Parathyroid adenoma (tissue), 2 donors: Measurements from ENCODE around the gene PPP4R2.
A peak's percentile ranks its signal among the peaks of the same experiment; 100 is the strongest.
"Not testable (repeated sequence)": the region's sequence is repeated elsewhere in the genome, so short reads cannot be mapped to it uniquely, and the experiment has no call there.

Source experiments
- H2AFZ ChIP-seq: fragments of 300-600 bp; sonication (generic); one replicate; pipeline ENCODE4 v1.7.0; 2017; ENCODE audit warnings: antibody characterized with exemption, mild to moderate bottlenecking
- H3K27ac ChIP-seq: fragments of 300-600 bp; sonication (generic); one replicate; pipeline ENCODE4 v1.7.0; 2017
- H3K27me3 ChIP-seq: fragments of 300-600 bp; sonication (generic); one replicate; pipeline ENCODE4 v1.7.0; 2017; ENCODE audit warnings: low read length; ENCODE audit not compliant: control insufficient read depth, insufficient read depth
- H3K36me3 ChIP-seq: fragments of 300-600 bp; sonication (generic); one replicate; pipeline ENCODE4 v1.7.0; 2017; ENCODE audit warnings: low read length; ENCODE audit not compliant: control insufficient read depth, insufficient read depth
- H3K4me1 ChIP-seq: fragments of 300-600 bp; sonication (generic); one replicate; pipeline ENCODE4 v1.7.0; 2017; ENCODE audit warnings: control low read depth
- H3K4me2 ChIP-seq: fragments of 300-600 bp; sonication (generic); one replicate; pipeline ENCODE4 v1.7.0; 2017; ENCODE audit warnings: low read length
- H3K4me3 ChIP-seq: fragments of 300-600 bp; sonication (generic); one replicate; pipeline ENCODE4 v1.7.0; 2017; ENCODE audit warnings: low read depth, low read length
- H3K79me2 ChIP-seq: fragments of 300-600 bp; sonication (generic); one replicate; pipeline ENCODE4 v1.7.0; 2017; ENCODE audit warnings: control low read depth
- H3K9ac ChIP-seq: fragments of 300-600 bp; sonication (generic); one replicate; pipeline ENCODE4 v1.7.0; 2017; ENCODE audit warnings: mild to moderate bottlenecking
- H3K9me3 ChIP-seq: fragments of 300-600 bp; sonication (generic); one replicate; pipeline ENCODE4 v1.7.0; 2017; ENCODE audit warnings: low read length; ENCODE audit not compliant: control insufficient read depth
- TF ChIP-seq, protein P1 (sequence below): fragments of 300-600 bp; sonication (generic); IDR thresholded peaks from one replicate; pipeline ENCODE4 v1.7.0; 2017; ENCODE audit warnings: antibody characterized with exemption, mild to moderate bottlenecking
- donor health status: primary hyperparathyroidism.

PPP4R2 gene

DNA sequence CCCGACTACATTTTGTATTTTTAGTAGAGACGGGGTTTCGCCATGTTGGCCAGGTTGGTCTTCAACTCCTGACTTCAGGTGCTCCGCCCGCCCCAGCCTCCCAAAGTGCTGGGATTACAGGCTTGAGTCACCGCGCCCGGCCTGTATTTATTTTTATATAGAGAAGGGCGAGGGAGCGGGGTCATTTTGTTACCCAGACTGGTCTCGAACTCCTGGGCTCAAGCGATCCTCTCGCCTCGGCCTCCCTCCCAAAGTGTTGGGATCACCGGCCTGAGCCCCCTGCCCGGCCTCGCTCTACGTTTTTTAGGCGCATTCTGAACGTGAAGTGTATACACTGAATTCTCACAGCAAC is 514 bp upstream of the PPP4R2 start:
- Histone ChIP-seq H3K9ac (peak overlapping the region; percentile 56), H3K4me3 (peak overlapping the region; percentile 82), H3K4me2 (peak overlapping the region; percentile 56), H3K36me3 (no peaks in the 10 kb centered on the region), H3K27ac (peak overlapping the region; percentile 78), H2AFZ (peak overlapping the region; percentile 100), H3K9me3 (no peaks in the 10 kb centered on the region), H3K27me3 (no peaks in the 10 kb centered on the region), H3K4me1 (peaks cover 7% of the 10 kb centered on the region), H3K79me2 (peaks cover 11% of the 10 kb centered on the region)
- TF ChIP-seq, protein P1, sequence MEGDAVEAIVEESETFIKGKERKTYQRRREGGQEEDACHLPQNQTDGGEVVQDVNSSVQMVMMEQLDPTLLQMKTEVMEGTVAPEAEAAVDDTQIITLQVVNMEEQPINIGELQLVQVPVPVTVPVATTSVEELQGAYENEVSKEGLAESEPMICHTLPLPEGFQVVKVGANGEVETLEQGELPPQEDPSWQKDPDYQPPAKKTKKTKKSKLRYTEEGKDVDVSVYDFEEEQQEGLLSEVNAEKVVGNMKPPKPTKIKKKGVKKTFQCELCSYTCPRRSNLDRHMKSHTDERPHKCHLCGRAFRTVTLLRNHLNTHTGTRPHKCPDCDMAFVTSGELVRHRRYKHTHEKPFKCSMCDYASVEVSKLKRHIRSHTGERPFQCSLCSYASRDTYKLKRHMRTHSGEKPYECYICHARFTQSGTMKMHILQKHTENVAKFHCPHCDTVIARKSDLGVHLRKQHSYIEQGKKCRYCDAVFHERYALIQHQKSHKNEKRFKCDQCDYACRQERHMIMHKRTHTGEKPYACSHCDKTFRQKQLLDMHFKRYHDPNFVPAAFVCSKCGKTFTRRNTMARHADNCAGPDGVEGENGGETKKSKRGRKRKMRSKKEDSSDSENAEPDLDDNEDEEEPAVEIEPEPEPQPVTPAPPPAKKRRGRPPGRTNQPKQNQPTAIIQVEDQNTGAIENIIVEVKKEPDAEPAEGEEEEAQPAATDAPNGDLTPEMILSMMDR = no peak

DNA sequence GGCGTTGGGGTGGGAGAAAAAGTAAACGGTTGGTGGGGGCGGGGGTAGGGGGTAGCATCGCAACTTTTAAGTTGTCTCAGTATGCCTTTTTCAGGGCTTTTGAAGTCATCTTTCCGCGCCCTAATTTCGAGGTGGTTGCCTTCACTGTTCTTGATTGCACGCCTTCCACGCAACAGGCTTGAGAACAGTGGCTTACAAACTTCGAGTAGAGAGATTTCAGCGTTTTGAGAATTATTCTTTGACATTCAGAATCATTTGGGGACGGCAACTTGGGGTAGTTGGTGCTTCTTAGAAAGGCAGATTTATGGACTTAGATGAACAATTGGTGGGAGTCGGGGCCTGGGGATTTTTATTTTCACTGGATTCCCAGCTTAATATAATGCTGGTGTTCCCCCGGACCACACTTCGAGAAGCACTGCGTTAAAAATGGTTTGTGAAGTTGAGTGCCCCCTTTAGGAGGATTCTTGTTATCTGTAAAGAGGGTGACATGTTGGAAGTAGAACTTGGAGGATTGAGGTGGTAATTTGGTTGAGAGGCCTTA is 880 bp downstream of the PPP4R2 start:
- H3K4me2 ChIP-seq = peak overlapping the region; percentile 68
- H2AFZ ChIP-seq = peak overlapping the region; percentile 100
- peaks cover 17% of the 10 kb centered on the region for H3K79me2 ChIP-seq
- no peak overlapping the region for H3K9ac ChIP-seq
- H3K27me3 ChIP-seq = no peaks in the 10 kb centered on the region
- H3K36me3 ChIP-seq = no peaks in the 10 kb centered on the region
- peak overlapping the region; percentile 82 for H3K4me3 ChIP-seq
- TF ChIP-seq, protein P1 = peak; percentile 23
- no peaks in the 10 kb centered on the region for H3K9me3 ChIP-seq
- H3K4me1 ChIP-seq = peaks cover 7% of the 10 kb centered on the region
- peak overlapping the region; percentile 78 for H3K27ac ChIP-seq

DNA sequence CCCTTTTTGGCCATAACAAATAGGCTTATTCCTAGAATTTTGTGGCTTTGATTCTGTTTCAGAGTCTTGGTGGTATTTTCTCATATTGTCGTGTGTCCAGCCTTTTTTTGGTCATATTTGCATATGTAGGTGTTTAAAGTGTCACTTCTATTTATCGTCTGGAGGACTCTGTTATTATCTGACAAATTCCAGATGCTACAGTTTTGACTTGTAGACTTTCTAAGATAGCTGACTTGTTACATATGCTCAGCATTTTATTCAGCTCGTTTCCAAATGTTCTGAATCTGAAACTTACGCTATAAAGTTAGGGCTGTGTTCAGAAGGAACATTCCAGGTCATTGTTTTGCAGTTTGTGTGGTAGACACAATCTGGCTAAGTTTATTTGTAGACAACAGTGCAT is 1.9 kb downstream of the PPP4R2 start:
- Histone ChIP-seq H3K27ac (no peak overlapping the region), H3K4me1 (peaks cover 7% of the 10 kb centered on the region), H3K9ac (no peak overlapping the region), H3K27me3 (no peaks in the 10 kb centered on the region), H3K79me2 (peaks cover 19% of the 10 kb centered on the region), H2AFZ (no peak overlapping the region), H3K4me2 (peak overlapping the region; percentile 32), H3K9me3 (no peaks in the 10 kb centered on the region), H3K36me3 (no peaks in the 10 kb centered on the region), H3K4me3 (peak overlapping the region; percentile 82)
- TF ChIP-seq, protein P1 = no peak

DNA sequence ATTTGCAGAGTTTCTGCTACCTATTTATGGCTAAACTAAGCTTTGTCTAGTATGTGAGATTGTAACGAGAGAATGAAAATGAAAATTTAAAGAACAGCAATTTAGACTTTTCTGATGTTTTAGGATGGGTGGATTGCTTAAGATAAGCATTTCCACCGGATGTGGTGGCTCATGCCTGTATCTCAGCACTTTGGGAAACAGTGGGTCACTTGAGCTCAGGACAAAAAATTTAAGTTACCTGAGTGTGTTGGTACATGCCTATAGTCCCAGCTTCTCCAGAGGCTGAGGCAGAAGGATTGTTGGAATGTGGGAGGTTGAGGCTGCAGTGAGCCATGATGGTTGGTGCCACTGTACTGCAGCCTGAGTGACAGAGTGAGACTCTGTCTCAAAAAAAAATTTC is 3.3 kb downstream of the PPP4R2 start:
- no peaks in the 10 kb centered on the region for H3K27me3 ChIP-seq
- H3K4me2 ChIP-seq = peak overlapping the region; percentile 51
- no peak overlapping the region for H3K27ac ChIP-seq
- peaks cover 7% of the 10 kb centered on the region for H3K4me1 ChIP-seq
- H3K4me3 ChIP-seq = peak overlapping the region; percentile 17
- H3K9me3 ChIP-seq = no peaks in the 10 kb centered on the region
- H3K36me3 ChIP-seq = no peaks in the 10 kb centered on the region
- H3K9ac ChIP-seq = no peak overlapping the region
- H2AFZ ChIP-seq = no peak overlapping the region
- H3K79me2 ChIP-seq = peaks cover 29% of the 10 kb centered on the region
- TF ChIP-seq, protein P1 = no peak

DNA sequence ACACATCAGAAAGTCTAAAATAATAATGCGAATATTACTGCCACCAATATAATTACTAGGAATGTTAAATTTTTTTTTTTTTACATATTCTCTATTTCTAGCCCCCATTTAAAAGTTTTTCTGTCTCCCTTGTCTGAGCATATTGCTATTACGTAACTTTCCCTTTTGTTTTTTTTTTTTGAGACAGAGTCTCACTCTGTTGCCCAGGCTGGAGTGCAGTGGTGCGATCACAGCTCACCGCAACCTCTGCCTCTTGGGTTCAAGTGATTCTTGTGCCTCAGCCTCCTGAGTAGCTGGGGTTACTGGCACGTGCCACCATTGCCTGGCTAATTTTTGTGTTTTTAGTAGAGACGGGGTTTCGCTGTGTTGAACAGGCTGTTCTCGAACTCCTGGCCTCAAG is 6.4 kb downstream of the PPP4R2 start:
- not testable (repeated sequence) for H3K27me3 ChIP-seq, H3K36me3 ChIP-seq, H3K9ac ChIP-seq, H3K4me3 ChIP-seq, H3K9me3 ChIP-seq, H2AFZ ChIP-seq, H3K4me1 ChIP-seq, H3K27ac ChIP-seq, H3K4me2 ChIP-seq
- peaks cover 36% of the 10 kb centered on the region for H3K79me2 ChIP-seq
